ENCODE measurements around the gene ZNF598.

ZNF598 gene

DNA sequence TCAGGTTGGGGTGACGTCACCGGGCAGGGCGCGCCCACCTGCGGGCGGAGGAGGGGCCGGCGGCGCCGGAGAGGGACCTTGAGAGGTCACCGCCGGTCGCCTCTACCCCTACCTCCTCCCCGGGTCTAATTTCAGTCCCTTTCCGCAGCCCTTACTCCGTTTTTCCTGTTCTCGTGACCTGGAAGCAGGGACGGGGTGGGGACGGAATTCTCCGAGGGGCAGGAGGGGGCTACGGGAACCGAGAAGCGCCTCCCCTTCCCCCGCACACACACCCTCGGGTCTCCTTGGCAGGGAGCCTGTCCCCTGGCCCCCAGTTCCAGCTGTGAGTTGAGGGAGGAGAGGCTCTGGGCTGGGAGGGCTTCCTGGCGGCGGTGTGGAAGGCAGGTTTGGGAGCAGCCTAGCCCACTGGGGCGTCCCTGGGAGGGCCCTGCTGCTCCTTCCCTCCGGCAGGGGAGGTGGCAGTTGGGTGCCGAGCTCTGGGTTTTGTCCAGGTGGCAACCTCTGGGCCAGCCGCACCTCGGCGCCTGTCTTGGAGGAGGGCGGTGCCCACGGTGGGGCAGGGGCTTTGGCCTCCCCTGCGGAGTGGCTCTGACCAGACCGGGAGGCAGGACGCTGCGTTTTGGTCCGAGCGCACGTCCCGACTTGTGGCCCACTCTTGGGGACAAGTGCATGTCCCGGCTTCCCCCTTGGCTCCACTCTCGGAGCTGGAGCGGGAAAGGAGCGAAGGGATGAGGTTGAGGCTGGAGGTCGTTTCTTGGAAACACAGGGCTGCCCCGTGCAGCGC, 19.1 kb downstream of the ZNF598 start:
- no peak for DNase-seq (ENCODE audit: low read depth in 2 of 2)

DNA sequence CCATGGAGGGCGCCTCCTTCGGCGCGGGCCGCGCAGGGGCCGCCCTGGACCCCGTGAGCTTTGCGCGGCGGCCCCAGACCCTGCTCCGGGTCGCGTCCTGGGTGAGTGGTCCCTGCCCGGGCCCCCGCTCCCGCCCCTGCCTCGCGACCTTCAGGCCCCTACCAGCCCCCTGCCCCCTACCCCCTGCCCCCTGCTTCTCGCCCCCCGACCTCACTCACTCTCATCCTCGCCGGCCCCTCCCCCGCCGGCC, 19.6 kb downstream of the ZNF598 start:
- no peak for DNase-seq (ENCODE audit: low read depth in 2 of 2)

DNA sequence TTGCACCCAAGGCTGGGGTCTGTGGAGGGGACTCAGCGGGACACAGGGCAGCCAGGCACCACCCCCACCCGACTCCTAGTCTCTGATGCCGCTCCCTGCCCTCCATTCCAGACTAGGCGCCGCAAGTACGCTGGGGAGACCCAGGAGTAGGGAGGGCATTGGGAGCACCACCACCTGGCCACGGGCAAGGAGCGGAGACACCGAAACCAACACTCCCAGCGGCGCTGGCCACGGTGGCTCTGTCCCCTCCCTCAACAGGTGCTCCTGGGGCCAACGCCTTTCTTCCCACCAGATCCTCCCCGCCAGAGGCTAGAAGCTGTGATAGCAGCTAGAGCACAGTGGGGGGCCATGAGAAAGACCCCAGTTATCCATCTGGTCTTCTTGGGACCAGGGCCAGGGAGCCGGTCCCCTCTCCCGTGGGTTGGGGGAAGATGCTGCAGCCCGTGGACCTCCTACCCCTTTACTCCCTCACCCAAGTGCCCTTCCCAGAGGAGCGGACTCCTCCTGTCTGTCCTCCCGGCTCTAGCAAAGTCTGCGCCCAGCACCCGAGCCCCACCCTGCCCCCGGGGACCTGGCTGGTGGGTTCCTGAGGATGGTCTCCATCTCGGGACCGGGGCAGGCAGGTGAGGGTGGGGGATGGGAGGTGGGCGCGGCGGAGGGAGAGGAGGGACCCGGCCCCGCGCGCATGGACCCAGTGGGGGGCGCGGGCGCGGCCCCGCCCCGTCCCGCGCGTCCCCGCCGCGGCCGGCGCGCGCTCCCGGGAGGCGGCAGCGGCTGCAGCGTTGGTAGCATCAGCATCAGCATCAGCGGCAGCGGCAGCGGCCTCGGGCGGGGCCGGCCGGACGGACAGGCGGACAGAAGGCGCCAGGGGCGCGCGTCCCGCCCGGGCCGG, 20.2 kb downstream of the ZNF598 start, which contains the start of gene SYNGR3:
Gene SYNGR3, plus strand, starts transcription at position 762 of the 892 bp plus-strand sequence. CDS start 133 bp downstream, outside the sequence.
- no peak for DNase-seq (ENCODE audit: low read depth in 2 of 2)

DNA sequence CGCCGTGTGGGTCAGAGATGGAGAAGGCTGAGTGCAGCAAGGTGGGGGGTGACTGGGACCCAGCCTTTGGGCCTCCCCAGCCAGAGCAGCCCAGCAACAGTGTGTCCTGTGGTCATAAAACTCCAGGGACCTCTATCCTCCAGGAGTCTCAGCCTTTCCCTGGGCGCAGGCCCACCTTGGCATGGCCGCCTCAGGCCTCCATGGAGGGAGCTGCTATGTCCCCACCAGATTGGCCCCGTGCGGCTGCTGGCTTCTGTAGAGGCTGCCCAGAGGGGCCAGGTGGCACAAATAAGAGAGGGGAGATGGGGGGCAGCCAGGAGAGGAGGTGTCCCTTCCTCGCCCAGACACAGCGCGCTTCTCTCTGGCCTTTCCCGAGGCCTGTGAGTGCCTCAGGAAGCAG, 22.4 kb downstream of the ZNF598 start:
- no peak for DNase-seq (ENCODE audit: low read depth in 2 of 2)

DNA sequence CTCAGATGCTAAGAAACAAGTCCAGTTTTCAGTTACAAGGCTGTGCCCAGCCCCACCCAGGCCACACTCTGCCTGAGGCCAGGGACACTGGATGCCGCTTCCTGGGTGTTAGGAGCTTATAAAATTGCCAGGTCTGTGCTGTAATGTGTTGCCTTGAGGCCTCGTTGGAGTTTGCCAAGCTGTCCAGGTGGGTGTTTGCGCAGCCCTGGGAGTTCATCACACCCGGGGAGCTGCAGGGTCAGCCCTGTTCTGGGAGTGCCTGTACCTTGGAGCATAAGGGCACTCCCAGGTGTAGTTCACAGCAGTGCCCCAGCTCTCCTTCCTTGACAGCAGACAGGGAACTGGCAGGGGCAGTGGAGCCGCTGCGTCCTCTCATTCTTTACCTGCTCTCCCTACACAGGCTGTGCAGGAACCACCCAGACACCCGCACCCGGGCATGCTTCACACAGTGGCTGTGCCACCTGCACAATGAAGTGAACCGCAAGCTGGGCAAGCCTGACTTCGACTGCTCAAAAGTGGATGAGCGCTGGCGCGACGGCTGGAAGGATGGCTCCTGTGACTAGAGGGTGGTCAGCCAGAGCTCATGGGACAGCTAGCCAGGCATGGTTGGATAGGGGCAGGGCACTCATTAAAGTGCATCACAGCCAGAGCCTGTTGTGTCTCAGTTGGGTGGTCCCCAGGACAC, 24.0 kb downstream of the ZNF598 start:
- no peak for DNase-seq (ENCODE audit: low read depth in 2 of 2)

DNA sequence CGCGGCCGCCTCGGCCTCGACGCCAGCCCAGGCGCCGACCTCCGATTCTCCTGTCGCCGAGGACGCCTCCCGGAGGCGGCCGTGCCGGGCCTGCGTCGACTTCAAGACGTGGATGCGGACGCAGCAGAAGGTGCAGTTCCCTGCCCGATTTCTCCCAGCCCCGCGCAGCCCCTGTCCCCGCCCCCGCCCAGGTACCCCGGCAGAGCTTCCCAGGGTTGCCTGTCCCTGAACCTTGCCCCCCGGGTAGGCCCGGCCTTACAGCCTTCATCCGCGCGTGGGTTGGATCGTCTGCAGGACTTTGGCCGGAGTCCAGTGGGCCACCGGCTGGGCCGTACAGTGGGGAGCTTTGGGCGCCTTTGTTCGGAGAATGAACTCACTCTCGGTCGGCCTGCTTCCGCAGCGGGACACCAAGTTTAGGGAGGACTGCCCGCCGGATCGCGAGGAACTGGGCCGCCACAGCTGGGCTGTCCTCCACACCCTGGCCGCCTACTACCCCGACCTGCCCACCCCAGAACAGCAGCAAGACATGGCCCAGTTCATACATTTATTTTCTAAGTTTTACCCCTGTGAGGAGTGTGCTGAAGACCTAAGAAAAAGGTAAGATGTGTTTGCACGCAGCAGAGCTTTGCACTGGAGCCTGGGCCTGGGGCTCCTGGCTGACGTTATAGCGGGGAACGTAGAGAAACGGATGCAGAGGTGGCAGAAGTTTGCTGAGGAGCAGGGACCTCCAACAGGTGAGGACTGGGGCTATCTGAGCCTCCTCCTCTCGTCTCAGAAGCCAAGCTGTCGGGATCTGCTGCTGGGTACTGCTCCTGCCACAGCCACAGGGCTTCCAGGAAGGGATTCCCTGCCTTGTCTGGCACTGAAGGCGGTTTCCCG, 25.0 kb downstream of the ZNF598 start:
- DNase-seq (ENCODE audit: low read depth in 2 of 2): no peak

DNA sequence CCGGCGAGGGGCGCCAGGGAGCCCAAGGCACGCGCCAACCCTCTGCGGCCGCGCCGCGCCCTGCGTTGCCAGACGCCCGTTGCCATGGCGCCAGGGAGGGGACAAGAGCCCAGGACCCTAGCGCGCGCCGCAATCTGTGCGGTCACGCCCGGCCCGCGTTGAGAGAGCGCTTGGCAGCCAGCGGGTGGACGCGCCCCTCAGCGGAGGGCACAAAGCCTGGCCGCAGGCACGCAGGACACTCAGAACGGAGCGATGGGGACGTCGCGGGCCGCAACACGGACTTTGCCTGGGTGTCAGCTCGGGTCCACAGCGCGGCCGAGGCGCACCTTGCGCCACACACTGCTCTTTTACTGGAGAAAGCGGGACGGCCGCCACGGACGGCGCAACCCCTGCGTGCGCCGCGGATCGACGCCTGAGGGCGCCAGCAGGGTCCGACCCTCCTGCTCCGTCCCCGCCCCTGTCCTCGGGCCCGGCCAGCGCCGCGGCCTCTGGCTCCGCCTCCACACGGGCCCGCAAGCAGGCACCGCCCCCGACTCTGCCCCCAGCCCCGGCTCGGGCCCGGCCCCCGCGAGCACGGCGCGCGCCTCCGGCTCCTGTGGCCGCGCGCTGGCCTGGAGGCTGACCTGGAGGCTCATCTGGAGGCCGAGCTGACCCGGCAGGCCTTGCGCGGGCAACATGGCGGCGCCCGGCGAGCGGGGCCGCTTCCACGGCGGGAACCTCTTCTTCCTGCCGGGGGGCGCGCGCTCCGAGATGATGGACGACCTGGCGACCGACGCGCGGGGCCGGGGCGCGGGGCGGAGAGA, 25.9 kb downstream of the ZNF598 start, which contains the start of gene GFER:
Gene GFER, plus strand, starts transcription at position 650 of the 803 bp plus-strand sequence. Its CDS starts 26 bp downstream, at position 676.
- peak; percentile 41 to 50 for DNase-seq (ENCODE audit: low read depth in 2 of 2)

DNA sequence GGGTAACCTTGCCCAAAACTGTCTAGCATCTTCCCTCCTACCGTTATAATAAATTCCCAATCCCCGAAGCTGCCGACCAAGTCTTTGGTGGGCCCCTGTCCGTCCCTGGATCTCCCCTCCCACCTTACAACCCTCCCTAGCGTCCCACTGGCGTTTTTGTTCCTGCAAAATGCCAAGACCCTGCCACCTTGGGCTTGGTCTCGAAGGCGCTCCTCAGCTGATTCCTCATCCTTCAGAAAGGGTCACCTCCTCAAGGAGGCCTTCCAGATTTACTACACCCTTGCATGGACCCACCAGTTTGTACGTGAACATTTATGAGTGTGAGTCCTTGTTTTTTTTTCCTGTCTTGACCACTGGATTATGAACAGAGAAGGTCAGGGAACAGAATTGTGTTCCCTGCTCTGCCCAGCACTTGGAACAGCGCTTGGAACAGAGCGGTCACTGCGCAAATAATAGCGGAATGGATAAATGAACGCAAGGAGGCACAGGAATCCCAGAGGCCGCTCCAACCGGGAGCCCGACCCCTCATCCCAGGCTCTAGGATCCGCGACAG, 26.6 kb downstream of the ZNF598 start:
- DNase-seq (ENCODE audit: low read depth in 2 of 2): no peak

DNA sequence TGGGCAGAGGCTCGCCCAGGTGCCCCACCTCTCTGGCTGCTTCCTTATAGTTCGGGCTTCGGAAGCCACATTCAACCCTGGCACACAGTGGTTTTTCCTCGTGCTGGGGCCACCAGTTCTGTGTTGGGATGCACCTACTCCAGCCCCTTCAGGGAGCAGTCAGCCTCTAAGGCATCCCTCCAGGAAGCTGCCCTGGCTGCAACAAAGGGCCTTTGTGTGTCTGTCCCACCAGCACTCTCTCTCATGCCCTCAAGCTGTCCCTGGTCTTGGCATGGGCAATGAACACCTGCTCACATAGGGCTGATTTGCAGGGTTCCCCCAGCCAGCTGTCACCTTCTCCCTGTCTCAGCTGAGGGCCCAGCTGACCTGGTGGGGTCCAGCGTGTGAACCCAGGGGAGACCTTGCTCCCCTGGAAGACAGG, 27.6 kb downstream of the ZNF598 start:
- no peak for DNase-seq (ENCODE audit: low read depth in 2 of 2)

DNA sequence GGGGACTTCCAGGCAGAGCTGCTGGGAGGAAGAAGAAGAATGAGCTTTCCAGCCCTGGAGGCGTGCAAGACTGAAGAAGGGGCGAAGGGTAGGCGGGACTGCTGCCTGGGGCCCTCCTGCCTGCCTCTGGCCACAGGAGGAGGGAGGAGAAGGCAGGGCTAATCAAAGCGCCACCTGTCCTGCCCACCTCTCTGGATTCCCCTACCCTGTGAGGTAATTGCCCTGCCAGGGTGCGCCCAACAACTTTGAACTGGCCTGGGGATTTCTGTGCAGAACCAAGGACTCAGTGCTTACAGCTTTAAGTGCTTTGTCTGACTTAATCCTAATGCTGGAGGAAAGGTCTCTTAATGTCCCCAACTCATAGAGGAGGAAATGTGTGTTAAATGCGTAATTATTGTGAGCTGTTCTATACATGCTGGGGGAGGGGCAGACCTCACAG, 28.2 kb downstream of the ZNF598 start, which contains the start of gene NOXO1:
Gene NOXO1, minus strand, starts transcription at position 72 of the 439 bp plus-strand sequence. CDS start 290 bp downstream, outside the sequence.
- no peak for DNase-seq (ENCODE audit: low read depth in 2 of 2)

DNA sequence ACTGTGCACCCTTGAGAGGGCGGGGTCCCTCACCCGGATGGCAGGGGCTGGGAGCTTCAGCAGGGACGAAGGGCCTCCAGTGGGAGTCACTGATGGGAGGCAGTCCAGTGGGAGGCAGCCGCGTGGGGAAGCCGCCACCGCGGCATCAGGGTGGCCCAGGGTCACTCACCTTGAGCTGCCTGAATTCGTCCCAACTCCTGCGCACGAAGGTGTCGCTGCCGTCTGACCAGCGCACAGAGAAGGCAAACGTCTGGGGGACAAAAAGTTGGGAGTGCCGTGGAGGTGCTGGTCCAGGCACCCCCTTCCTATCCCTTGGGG, 28.9 kb downstream of the ZNF598 start:
- no peak for DNase-seq (ENCODE audit: low read depth in 2 of 2)

DNA sequence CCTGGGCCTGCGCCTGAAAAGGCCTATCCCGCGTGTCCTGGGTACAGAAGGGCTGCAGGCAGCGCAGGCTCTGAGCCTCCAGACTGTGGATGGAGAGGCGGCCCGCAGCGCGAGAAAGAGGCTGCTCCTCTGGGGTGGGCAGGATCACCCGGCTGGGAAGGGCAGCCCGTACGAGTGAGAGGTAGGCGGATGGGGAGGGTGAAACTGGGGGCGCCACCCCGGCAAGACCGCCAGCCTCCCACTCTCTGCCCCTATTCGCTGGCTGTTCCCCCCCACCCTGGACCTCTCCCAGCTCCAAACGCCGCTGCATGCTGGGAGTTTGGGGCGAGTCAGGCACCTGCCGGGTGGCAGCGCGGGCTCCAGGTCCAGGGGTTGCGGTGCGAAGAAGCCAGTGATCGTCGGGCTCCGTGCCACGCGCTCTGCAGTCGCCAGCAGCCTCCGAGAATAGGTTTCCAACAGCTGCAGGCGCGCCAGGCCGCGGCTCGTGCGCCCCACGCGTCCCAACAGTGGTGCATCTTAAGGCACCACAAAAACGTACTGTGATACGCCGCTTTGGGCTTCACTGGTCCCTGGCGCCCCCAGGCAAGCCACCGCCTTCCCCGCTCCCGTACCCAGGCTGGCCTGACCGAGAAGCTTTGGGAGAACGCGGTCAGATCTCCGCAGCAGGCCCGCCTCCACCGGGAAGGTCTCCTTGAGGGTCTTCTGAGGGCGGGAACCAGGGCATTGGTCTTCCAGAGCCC, 29.4 kb downstream of the ZNF598 start:
- no peak for DNase-seq (ENCODE audit: low read depth in 2 of 2)

DNA sequence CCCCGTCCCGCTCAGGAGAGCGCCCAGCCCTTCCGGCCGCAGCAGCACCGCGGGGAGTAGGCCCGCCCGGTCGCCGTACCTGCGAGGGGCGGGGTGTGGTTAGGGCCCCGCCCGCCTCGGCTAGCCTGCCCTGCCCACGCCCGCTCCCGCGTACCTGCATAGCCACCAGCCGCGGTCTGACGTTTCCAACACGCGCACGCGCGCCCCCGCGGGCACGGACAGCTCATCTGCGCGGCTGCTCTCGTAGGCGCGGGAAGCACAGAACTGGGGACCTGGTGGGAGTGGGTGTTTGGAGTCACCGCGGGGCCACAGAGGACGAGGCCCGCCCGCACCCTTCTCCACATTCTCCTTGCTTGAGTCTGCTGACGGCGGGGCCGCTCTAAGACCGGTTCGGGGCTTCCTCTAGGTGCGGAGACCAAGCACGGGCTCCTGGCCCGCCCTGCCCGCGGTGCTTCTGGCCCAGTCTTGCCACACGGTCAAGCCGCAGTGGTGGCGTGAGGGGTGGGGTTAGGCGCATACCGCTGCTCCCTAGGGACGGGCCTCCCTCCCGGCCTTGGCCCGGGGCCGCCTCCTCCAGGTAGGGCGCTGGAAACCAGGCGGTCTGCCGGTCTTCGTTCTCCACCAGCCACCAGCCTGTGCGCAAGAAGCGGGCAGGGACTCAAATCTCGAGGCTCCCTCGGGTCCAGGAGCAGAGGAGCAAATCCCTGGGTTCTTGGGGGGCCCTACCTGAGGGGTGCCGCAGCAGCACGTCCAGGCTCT, 30.2 kb downstream of the ZNF598 start:
- DNase-seq (ENCODE audit: low read depth in 2 of 2): no peak

DNA sequence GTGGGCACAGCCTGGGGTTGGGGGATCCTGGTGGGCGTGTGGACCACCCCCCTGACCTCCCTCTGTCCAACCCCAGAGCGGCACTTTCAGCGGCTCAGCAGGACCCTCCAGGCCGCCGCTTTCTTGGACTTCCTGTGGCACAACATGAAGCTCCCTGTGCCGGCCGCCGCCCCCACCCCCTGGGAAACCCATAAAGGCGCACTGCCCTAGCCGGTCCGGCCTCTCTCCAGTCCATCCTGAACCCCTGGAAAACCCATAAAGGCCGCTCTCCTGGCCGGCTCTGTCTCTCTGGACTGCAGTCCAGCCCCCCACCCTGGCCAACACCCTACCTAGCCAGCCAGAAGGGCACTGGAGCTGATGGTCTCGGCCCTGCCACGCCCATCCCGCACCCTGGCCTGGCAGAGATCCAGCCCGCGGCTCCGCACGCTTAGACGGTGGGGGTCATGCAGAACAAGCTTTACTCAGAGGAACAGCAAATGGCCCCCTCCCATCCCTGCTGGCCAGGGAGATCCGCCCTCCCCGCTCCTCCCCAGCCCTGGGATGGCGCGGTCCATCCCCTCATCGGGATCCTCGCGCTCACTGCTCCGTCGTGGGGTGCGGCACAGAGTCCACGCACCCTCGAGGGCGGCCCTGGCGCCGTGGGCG, 31.0 kb downstream of the ZNF598 start:
- no peak for DNase-seq (ENCODE audit: low read depth in 2 of 2)

DNA sequence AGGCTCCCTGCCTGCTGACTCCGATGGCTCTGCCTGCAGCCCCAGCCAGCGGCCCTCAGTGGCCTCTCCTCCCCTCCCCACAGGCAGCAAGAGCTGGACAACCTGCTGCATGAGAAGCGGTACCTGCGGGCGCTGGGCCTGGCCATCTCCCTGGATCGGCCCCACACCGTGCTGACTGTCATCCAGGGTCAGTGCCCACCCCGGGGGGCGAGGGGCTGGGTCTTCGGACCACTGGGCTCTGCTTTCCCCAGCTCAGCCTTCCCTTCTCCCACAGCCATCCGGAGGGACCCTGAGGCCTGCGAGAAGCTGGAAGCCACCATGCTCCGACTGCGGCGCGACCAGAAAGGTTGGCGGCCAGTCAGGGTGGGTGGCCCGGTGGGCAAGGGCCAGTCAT, 31.7 kb downstream of the ZNF598 start:
- no peak for DNase-seq (ENCODE audit: low read depth in 2 of 2)

DNA sequence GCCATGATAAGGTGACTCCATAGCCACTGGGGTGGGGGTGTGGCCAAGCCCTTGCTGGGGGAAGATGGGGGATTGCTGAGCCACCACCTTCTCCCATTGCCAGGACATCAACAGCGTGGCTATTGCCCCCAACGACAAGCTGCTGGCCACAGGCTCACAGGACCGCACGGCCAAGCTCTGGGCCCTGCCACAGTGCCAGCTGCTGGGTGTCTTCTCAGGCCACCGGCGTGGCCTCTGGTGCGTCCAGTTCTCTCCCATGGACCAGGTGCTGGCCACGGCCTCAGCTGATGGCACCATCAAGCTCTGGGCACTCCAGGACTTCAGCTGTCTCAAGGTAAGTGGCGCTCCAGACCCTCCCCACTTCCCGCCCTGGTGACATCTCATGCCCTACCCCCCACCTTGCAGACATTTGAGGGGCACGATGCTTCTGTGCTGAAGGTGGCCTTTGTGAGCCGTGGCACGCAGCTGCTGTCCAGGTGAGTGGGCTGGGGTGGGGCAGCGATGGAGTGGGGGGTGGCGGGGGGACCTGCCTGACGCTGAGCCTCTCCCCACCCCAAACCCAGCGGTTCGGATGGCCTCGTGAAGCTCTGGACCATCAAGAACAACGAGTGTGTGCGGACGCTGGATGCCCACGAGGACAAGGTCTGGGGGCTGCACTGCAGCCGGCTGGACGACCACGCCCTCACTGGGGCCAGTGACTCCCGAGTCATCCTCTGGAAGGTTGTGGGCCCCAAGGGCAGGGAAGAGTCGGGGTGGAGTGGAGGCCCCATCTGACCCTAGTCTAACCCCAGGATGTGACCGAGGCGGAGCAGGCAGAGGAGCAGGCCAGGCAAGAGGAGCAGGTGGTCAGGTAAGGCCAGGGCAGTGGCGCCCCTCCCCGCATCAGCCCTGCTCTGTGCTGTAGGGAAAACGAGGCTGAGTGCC, 32.4 kb downstream of the ZNF598 start:
- no peak for DNase-seq (ENCODE audit: low read depth in 2 of 2)

DNA sequence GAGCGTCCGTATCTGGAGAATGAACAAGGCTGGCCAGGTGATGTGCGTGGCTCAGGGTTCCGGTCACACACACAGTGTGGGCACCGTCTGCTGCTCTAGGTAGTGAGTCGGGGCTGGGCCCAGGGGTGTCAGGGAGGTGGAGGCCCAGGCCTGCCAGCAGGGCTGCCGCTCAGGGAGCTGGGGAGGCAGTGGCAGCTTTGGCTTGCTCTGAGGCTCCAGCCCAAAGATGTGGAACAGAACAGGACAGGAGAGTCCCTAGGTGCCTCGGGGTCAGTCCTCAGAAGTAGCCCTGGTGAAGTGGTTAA, 33.5 kb downstream of the ZNF598 start:
- no peak for DNase-seq (ENCODE audit: low read depth in 2 of 2)
